Caco-2 (cell line): ENCODE results near the gene PEX19. TPM values are rescaled to one million over a fixed set of nuclear protein-coding genes. Genes with fewer than 3 reads are reported as not detected.

Source experiments
- BruUV-seq: library from RNA; stranded (reverse); fragments of 400-500 nt; replicated peaks from 2 replicates; lab custom pipeline; 2021; lab: Mats Ljungman, UMichigan
- CTCF ChIA-PET: fragments of 300-600 bp; sonication (Branson Sonifier 250); formaldehyde crosslinking; loops from one replicate; lab custom pipeline; 2022; ENCODE audit warnings: antibody characterized with exemption; lab: Charles Lee
- POLR2A ChIA-PET: fragments of 300-600 bp; sonication (Branson Sonifier 250); formaldehyde crosslinking; loops from one replicate; lab custom pipeline; 2022; ENCODE audit warnings: antibody characterized with exemption; lab: Charles Lee
- DNase-seq, 2 experiments: peaks; one replicate each; pipeline versions ENCODE4 v3.0.0 to v3.0.0-alpha.2; 2020 to 2022
- H3K27me3 ChIP-seq: replicated peaks from 2 replicates; pipeline ENCODE4 v1.6.0; 2011; ENCODE audit warnings: low read length; ENCODE audit not compliant: control insufficient read depth, insufficient read depth
- H3K36me3 ChIP-seq: 2 replicates; pipeline ENCODE4 v1.5.1; 2011; ENCODE audit warnings: low read length; ENCODE audit not compliant: control insufficient read depth, insufficient read depth
- H3K4me1 ChIP-seq: fragments of 250-450 bp; sonication (Bioruptor Pico); 2 replicates; pipeline ENCODE4 v1.5.1; 2020; ENCODE audit warnings: mild to moderate bottlenecking
- H3K4me3 ChIP-seq: 2 replicates; pipeline ENCODE4 v1.5.1; 2011; ENCODE audit warnings: low read depth, mild to moderate bottlenecking, control low read depth, low read length
- H3K9me3 ChIP-seq: fragments of 250-450 bp; sonication (Bioruptor Pico); 2 replicates; pipeline ENCODE4 v1.5.1; 2020; ENCODE audit warnings: mild to moderate bottlenecking, moderate library complexity
- H3K27ac Mint-ChIP-seq: one replicate; pipeline ENCODE4 v1.8.0; 2022; ENCODE audit warnings: mixed read lengths; ENCODE audit not compliant: unreplicated experiment
- H3K27me3 Mint-ChIP-seq: one replicate; pipeline ENCODE4 v1.8.0; 2022; ENCODE audit warnings: mixed read lengths; ENCODE audit not compliant: insufficient read depth, unreplicated experiment
- H3K36me3 Mint-ChIP-seq: one replicate; pipeline ENCODE4 v1.8.0; 2022; ENCODE audit warnings: mild to moderate bottlenecking, mixed read lengths; ENCODE audit not compliant: insufficient read depth, unreplicated experiment
- H3K4me1 Mint-ChIP-seq: one replicate; pipeline ENCODE4 v1.8.0; 2022; ENCODE audit warnings: low read depth, mixed read lengths; ENCODE audit not compliant: unreplicated experiment
- H3K4me3 Mint-ChIP-seq: one replicate; pipeline ENCODE4 v1.8.0; 2022; ENCODE audit warnings: mild to moderate bottlenecking, moderate library complexity, mixed read lengths; ENCODE audit not compliant: unreplicated experiment
- H3K9me3 Mint-ChIP-seq: one replicate; pipeline ENCODE4 v1.8.0; 2022; ENCODE audit warnings: mixed read lengths; ENCODE audit not compliant: unreplicated experiment
- CTCF ChIP-seq, 2 experiments: fragments of 200-600 bp in 1 of 2; IDR thresholded peaks; 1 replicate in 1 of 2; 2 replicates in 1 of 2; pipeline versions ENCODE4 v1.5.1 to v1.8.0; 2011 to 2022; ENCODE audit warnings: antibody characterized with exemption in 1 of 2, control low read depth in 1 of 2, inconsistent platforms in 1 of 2, low read depth in 1 of 2, low read length in 1 of 2, mild to moderate bottlenecking in 1 of 2, moderate library complexity in 1 of 2; ENCODE audit not compliant: insufficient read depth in 1 of 2, severe bottlenecking in 1 of 2, unreplicated experiment in 1 of 2
- intact Hi-C: fragments of 100-400 bp; cut with micrococcal nuclease; formaldehyde crosslinking; loops from one replicate; pipeline ENCODE4 v1.10.0; 2022; ENCODE audit not compliant: unreplicated experiment
- total RNA-seq: library from RNA; stranded (reverse); gene quantifications from 2 replicates; pipeline ENCODE4 v1.2.3, GENCODE V29; 2022

PEX19 gene
- total RNA-seq, 1 experiment from 2014 or later: 59.3 TPM

- Histone ChIP-seq H3K36me3 (peaks cover 5% of the 10 kb centered on the region), H3K4me1 (no peaks in the 10 kb centered on the region), H3K4me3 (no peak overlapping the region), H3K27me3 (no peaks in the 10 kb centered on the region), H3K9me3 (no peaks in the 10 kb centered on the region)
- intact Hi-C loops: no loop called here
- Mint-ChIP-seq H3K9me3 (no peaks in the 10 kb centered on the region), H3K4me3 (no peak overlapping the region), H3K27ac (no peak overlapping the region), H3K36me3 (peaks cover 78% of the 10 kb centered on the region), H3K4me1 (no peaks in the 10 kb centered on the region), H3K27me3 (no peaks in the 10 kb centered on the region)
- CTCF ChIA-PET: no interaction called here
- no peak for TF ChIP-seq CTCF (IDR thresholded peaks at IDR 0.05; ENCODE audit: insufficient read depth in 1 of 2, low read depth in 1 of 2, low read length in 1 of 2, severe bottlenecking in 1 of 2, unreplicated experiment in 1 of 2)
- no peak for DNase-seq
- POLR2A ChIA-PET: no interaction called here
- no TSS peak for BruUV-seq
Measured at GRCh38 chr1:160300173-160300572, 15.2 kb upstream of the PEX19 start.

- H3K4me3 Mint-ChIP-seq: no peak overlapping the region
- peaks cover 100% of the 10 kb centered on the region for H3K36me3 Mint-ChIP-seq
- Histone ChIP-seq H3K4me3 (no peak overlapping the region), H3K27me3 (no peaks in the 10 kb centered on the region), H3K36me3 (peaks cover 9% of the 10 kb centered on the region), H3K9me3 (no peaks in the 10 kb centered on the region), H3K4me1 (no peaks in the 10 kb centered on the region)
- CTCF ChIA-PET: no interaction called here
- intact Hi-C loops: loop anchor here (10.0 kb wide), 1 partner anchor 79 kb away; no protein-coding TSS in a partner anchor
- H3K9me3 Mint-ChIP-seq: no peaks in the 10 kb centered on the region
- POLR2A ChIA-PET: no interaction called here
- H3K4me1 Mint-ChIP-seq: no peaks in the 10 kb centered on the region
- H3K27me3 Mint-ChIP-seq: no peaks in the 10 kb centered on the region
- TF ChIP-seq CTCF (IDR thresholded peaks at IDR 0.05; ENCODE audit: insufficient read depth in 1 of 2, low read depth in 1 of 2, low read length in 1 of 2, severe bottlenecking in 1 of 2, unreplicated experiment in 1 of 2): no peak
- BruUV-seq: no TSS peak
- no peak overlapping the region for H3K27ac Mint-ChIP-seq
- no peak for DNase-seq
Measured at GRCh38 chr1:160296036-160296435, 11.1 kb upstream of the PEX19 start.

- Mint-ChIP-seq H3K4me3 (no peak overlapping the region), H3K36me3 (peaks cover 95% of the 10 kb centered on the region), H3K4me1 (no peaks in the 10 kb centered on the region), H3K9me3 (no peaks in the 10 kb centered on the region), H3K27me3 (no peaks in the 10 kb centered on the region), H3K27ac (no peak overlapping the region)
- no peak for DNase-seq
- Histone ChIP-seq H3K36me3 (peaks cover 11% of the 10 kb centered on the region), H3K27me3 (no peaks in the 10 kb centered on the region), H3K9me3 (no peaks in the 10 kb centered on the region), H3K4me3 (no peak overlapping the region), H3K4me1 (no peaks in the 10 kb centered on the region)
- no peak for TF ChIP-seq CTCF (IDR thresholded peaks at IDR 0.05; ENCODE audit: insufficient read depth in 1 of 2, low read depth in 1 of 2, low read length in 1 of 2, severe bottlenecking in 1 of 2, unreplicated experiment in 1 of 2)
- POLR2A ChIA-PET: no interaction called here
- no TSS peak for BruUV-seq
- CTCF ChIA-PET: interaction anchor here (1.6 to 2.8 kb wide), 3 partner anchors 14 to 100 kb away, joined by 3 to 24 read pairs (median 9); no protein-coding TSS in a partner anchor
- intact Hi-C loops: loop anchor here (10.0 kb wide), 1 partner anchor 82 kb away; no protein-coding TSS in a partner anchor
Measured at GRCh38 chr1:160293020-160293968, 8.4 kb upstream of the PEX19 start.
